ENCODE results near the gene SAA4.
"Not testable (repeated sequence)": the region's sequence is repeated elsewhere in the genome, so short reads cannot be mapped to it uniquely, and the experiment has no call there.

GRCh38 chr11:18189476-18190245 lies 46.9 kb downstream of the SAA4 start:
- TF ChIP-seq, protein P1, sequence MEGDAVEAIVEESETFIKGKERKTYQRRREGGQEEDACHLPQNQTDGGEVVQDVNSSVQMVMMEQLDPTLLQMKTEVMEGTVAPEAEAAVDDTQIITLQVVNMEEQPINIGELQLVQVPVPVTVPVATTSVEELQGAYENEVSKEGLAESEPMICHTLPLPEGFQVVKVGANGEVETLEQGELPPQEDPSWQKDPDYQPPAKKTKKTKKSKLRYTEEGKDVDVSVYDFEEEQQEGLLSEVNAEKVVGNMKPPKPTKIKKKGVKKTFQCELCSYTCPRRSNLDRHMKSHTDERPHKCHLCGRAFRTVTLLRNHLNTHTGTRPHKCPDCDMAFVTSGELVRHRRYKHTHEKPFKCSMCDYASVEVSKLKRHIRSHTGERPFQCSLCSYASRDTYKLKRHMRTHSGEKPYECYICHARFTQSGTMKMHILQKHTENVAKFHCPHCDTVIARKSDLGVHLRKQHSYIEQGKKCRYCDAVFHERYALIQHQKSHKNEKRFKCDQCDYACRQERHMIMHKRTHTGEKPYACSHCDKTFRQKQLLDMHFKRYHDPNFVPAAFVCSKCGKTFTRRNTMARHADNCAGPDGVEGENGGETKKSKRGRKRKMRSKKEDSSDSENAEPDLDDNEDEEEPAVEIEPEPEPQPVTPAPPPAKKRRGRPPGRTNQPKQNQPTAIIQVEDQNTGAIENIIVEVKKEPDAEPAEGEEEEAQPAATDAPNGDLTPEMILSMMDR (IDR thresholded peaks at IDR 0.05): not testable (repeated sequence)
- TF ChIP-seq POLR2A (IDR thresholded peaks at IDR 0.05): not testable (repeated sequence)

All from testis (tissue), 2 donors.